KMS-11 (cell line): ENCODE measurements around the gene ERLIN1.

Experiments
- H2AFZ ChIP-seq: fragments of 200-600 bp; sonication (generic); 2 replicates; pipeline ENCODE4 v1.6.1; 2016; ENCODE audit warnings: antibody characterized with exemption, mixed run types, low read depth
- H3K27ac ChIP-seq: fragments of 200-600 bp; sonication (generic); 2 replicates; pipeline ENCODE4 v1.6.1; 2016; ENCODE audit warnings: mild to moderate bottlenecking, mixed run types
- H3K27me3 ChIP-seq: fragments of 200-600 bp; sonication (generic); 2 replicates; pipeline ENCODE4 v1.6.1; 2017; ENCODE audit warnings: mild to moderate bottlenecking, low read depth, mixed run types, moderate library complexity; ENCODE audit not compliant: insufficient read depth
- H3K36me3 ChIP-seq: fragments of 200-600 bp; sonication (generic); 2 replicates; pipeline ENCODE4 v1.6.1; 2017; ENCODE audit warnings: mild to moderate bottlenecking, mixed run types; ENCODE audit not compliant: insufficient read depth
- H3K4me1 ChIP-seq: fragments of 200-600 bp; sonication (generic); 2 replicates; pipeline ENCODE4 v1.6.1; 2016; ENCODE audit warnings: mild to moderate bottlenecking, low read depth, mixed run types; ENCODE audit not compliant: poor library complexity, severe bottlenecking
- H3K4me2 ChIP-seq: fragments of 200-600 bp; sonication (generic); 2 replicates; pipeline ENCODE4 v1.7.0; 2016; ENCODE audit warnings: mild to moderate bottlenecking, mixed run types
- H3K4me3 ChIP-seq: fragments of 200-600 bp; sonication (generic); IDR thresholded peaks from 2 replicates; pipeline ENCODE4 v1.6.1; 2017; ENCODE audit warnings: low read depth, low read length, mixed read lengths; ENCODE audit not compliant: insufficient read depth
- H3K79me2 ChIP-seq: fragments of 200-600 bp; sonication (generic); 2 replicates; pipeline ENCODE4 v1.6.1; 2016; ENCODE audit warnings: low read depth, mixed run types; ENCODE audit not compliant: insufficient read depth
- H3K9ac ChIP-seq: fragments of 200-600 bp; sonication (generic); 2 replicates; pipeline ENCODE4 v1.6.1; 2016; ENCODE audit warnings: mild to moderate bottlenecking, mixed run types
- H4K20me1 ChIP-seq: fragments of 200-600 bp; sonication (generic); 2 replicates; pipeline ENCODE4 v1.6.1; 2016; ENCODE audit warnings: mild to moderate bottlenecking, mixed run types; ENCODE audit not compliant: insufficient read depth
- TF ChIP-seq, protein P1 (sequence below): fragments of 200-600 bp; sonication (generic); conservative IDR thresholded peaks from 2 replicates; pipeline ENCODE4 v1.6.1; 2017; ENCODE audit warnings: low read depth, mild to moderate bottlenecking, antibody characterized with exemption, low read length, moderate library complexity, mixed read lengths

The ERLIN1 gene

DNA sequence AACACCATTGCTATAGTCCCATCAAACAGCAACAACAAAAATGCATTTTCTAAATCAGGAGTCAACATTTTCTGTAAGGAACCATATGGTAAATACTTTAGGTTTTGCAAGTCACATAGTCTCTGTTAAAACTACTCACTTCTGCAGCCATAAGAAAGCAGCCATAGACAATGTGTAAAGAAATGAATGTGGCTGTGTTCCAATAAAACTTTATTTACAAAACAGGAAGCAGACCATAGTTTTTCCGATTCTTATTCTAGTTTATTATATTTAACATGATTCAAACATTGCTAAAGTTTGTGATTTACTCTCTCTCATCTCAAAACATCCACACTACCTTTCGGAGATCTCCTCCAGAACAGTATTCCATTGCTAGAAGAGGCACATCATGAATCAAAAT is 36.7 kb upstream of the ERLIN1 start:
- Histone ChIP-seq H3K27ac (no peak overlapping the region), H3K9ac (no peak overlapping the region), H3K4me3 (no peak overlapping the region), H3K27me3 (no peaks in the 10 kb centered on the region), H3K4me1 (no peaks in the 10 kb centered on the region), H3K79me2 (no peaks in the 10 kb centered on the region), H3K36me3 (no peaks in the 10 kb centered on the region), H2AFZ (no peak overlapping the region), H4K20me1 (no peaks in the 10 kb centered on the region), H3K4me2 (no peak overlapping the region)
- TF ChIP-seq, protein P1, sequence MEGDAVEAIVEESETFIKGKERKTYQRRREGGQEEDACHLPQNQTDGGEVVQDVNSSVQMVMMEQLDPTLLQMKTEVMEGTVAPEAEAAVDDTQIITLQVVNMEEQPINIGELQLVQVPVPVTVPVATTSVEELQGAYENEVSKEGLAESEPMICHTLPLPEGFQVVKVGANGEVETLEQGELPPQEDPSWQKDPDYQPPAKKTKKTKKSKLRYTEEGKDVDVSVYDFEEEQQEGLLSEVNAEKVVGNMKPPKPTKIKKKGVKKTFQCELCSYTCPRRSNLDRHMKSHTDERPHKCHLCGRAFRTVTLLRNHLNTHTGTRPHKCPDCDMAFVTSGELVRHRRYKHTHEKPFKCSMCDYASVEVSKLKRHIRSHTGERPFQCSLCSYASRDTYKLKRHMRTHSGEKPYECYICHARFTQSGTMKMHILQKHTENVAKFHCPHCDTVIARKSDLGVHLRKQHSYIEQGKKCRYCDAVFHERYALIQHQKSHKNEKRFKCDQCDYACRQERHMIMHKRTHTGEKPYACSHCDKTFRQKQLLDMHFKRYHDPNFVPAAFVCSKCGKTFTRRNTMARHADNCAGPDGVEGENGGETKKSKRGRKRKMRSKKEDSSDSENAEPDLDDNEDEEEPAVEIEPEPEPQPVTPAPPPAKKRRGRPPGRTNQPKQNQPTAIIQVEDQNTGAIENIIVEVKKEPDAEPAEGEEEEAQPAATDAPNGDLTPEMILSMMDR, result no peak

DNA sequence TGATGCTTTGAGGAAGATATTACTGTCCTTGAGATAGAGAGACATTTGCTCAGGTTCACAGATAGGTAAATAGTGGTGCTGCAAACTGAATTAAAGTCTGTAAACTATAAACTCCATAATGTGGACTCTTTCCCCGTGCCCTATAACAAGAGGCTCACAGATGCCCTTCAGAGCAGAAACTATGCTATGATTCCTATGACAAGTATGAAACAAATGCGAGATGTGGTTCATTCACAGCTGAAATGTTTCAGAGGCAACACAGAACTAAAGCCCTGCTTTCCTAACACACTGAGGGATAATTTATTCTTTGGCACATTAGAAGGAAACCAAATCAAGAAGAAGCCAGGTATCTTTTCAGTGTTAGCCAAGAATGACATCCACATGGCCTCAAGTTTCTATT is 30.2 kb upstream of the ERLIN1 start:
- Histone ChIP-seq H3K27ac (no peak overlapping the region), H3K79me2 (no peaks in the 10 kb centered on the region), H3K9ac (no peak overlapping the region), H3K4me3 (no peak overlapping the region), H4K20me1 (no peaks in the 10 kb centered on the region), H3K36me3 (no peaks in the 10 kb centered on the region), H3K4me2 (no peak overlapping the region), H3K4me1 (no peaks in the 10 kb centered on the region), H3K27me3 (no peaks in the 10 kb centered on the region), H2AFZ (no peak overlapping the region)
- TF ChIP-seq, protein P1, result no peak

DNA sequence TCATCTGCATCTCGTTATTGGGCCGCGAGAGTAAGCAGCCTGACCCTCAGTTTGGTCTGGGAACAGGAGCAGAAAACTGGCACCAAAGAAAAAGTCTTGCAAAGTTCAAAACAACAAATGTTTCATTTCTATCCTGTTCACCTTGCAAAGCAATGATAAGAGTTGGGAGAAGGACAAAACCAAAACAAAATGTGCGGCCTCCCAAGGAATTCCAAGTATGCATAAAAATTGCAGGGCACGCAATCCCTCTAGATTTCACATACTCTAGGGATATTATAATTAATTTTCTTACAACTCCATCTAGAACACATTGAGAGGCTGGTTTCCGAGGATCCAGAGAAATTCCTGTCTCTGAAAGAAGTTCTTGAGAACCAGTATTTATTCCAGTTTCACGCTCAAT is 23.5 kb upstream of the ERLIN1 start:
- H2AFZ ChIP-seq, result no peak overlapping the region
- no peak overlapping the region for H3K9ac ChIP-seq
- no peak overlapping the region for H3K27ac ChIP-seq
- no peak overlapping the region for H3K4me2 ChIP-seq
- no peaks in the 10 kb centered on the region for H3K79me2 ChIP-seq
- H3K4me3 ChIP-seq, result no peak overlapping the region
- TF ChIP-seq, protein P1, result no peak
- H3K4me1 ChIP-seq, result no peaks in the 10 kb centered on the region
- no peaks in the 10 kb centered on the region for H4K20me1 ChIP-seq
- H3K36me3 ChIP-seq, result no peaks in the 10 kb centered on the region
- no peaks in the 10 kb centered on the region for H3K27me3 ChIP-seq

DNA sequence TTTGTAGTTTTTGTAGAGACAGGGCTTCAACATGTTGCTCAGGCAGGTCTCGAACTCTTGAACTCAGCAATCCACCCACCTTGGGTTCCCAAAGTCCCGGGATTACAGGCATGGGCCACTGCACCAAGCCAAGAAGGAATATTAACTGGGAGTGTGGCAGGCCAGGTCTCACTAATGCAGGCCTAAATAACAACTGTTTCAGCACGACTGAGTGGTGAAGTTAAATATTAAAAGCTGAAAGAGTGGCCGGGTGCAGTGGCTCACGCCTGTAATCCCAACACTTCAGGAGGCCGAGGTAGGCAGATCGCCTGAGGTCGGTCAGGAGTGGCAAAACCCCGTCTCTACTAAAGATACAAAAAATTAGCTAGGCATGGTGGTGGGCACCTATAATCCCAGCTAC is 22.4 kb upstream of the ERLIN1 start:
- TF ChIP-seq, protein P1, result no peak
- no peaks in the 10 kb centered on the region for H3K36me3 ChIP-seq

More for the DNA sequence above, 22.4 kb upstream of the ERLIN1 start:
- Histone ChIP-seq H4K20me1 (no peaks in the 10 kb centered on the region), H3K9ac (no peak overlapping the region), H3K27ac (no peak overlapping the region), H3K79me2 (no peaks in the 10 kb centered on the region), H3K27me3 (no peaks in the 10 kb centered on the region), H3K4me2 (no peak overlapping the region), H3K4me1 (no peaks in the 10 kb centered on the region), H2AFZ (no peak overlapping the region), H3K4me3 (no peak overlapping the region)
